A673 (cell line): Measurements from ENCODE around the gene HOXC6.

Source experiments
- EZH2 ChIP-seq: fragments of 200-600 bp; sonication (generic); IDR thresholded peaks from 2 replicates; pipeline ENCODE4 v1.6.1; 2017; ENCODE audit warnings: borderline replicate concordance, low read depth, mild to moderate bottlenecking, mixed read lengths, antibody characterized with exemption, low read length; ENCODE audit not compliant: poor library complexity, severe bottlenecking
- TF ChIP-seq, protein P1 (sequence below): fragments of 300-800, 200-600 bp; sonication (generic); conservative IDR thresholded peaks from 2 replicates; pipeline ENCODE4 v1.5.1; 2017; ENCODE audit warnings: low read depth, mild to moderate bottlenecking, antibody characterized with exemption, low read length, moderate library complexity, mixed read lengths

DNA sequence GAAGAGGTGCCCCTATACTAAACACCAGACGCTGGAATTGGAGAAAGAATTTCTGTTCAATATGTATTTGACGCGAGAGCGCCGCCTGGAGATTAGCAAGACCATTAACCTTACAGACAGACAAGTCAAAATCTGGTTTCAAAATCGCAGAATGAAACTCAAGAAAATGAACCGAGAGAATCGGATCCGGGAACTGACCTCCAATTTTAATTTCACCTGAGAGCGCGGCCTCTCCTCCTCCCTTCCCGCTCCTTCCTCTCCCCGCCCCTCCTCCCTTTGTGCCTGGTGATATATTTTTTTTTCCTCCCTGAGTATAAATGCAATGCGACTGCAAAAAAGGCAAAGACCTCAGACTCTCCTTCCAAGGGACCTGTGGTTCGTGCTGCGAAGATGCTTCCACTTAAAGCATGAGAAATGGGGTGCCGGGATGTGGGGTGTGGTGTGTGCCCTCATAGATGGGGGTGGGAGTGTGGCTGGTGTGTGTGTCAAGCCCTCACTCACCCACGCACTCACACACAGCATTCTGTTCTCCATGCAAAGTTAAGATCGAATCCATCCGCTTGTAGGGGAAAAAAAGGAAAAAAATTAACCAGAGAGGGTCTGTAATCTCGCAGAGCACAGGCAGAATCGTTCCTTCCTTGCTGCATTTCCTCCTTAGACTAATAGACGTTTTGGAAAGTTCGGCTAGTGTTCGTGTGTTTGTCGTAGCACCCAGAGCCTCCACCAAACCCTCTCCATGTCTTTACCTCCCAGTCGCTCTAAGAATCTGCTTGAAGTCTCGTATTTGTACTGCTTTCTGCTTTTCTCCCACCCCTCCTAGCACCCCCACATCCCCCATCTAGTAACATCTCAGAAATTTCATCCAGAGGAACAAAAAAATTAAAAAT, 38.8 kb upstream of the HOXC6 start:
- TF ChIP-seq, protein P1, sequence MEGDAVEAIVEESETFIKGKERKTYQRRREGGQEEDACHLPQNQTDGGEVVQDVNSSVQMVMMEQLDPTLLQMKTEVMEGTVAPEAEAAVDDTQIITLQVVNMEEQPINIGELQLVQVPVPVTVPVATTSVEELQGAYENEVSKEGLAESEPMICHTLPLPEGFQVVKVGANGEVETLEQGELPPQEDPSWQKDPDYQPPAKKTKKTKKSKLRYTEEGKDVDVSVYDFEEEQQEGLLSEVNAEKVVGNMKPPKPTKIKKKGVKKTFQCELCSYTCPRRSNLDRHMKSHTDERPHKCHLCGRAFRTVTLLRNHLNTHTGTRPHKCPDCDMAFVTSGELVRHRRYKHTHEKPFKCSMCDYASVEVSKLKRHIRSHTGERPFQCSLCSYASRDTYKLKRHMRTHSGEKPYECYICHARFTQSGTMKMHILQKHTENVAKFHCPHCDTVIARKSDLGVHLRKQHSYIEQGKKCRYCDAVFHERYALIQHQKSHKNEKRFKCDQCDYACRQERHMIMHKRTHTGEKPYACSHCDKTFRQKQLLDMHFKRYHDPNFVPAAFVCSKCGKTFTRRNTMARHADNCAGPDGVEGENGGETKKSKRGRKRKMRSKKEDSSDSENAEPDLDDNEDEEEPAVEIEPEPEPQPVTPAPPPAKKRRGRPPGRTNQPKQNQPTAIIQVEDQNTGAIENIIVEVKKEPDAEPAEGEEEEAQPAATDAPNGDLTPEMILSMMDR, result peak; percentile 80
- no peak for TF ChIP-seq EZH2
